Activated CD4-positive, alpha-beta T cell treated with anti-CD3 and anti-CD28 coated beads, Interleukin-2, amount 10 ng/mL, durations not matched to agents 7 days and 5 days (primary cell): ENCODE results near the gene PALB2. TPM values are rescaled to one million over a fixed set of nuclear protein-coding genes. Genes with fewer than 3 reads are reported as not detected.

ENCODE experiments used
- CTCF ChIA-PET: fragments of 350-600 bp; sonication (Branson Sonifier 250); formaldehyde crosslinking; loops from one replicate; lab custom pipeline; 2021; ENCODE audit warnings: antibody characterized with exemption; lab: Charles Lee
- POLR2A ChIA-PET: fragments of 350-600 bp; sonication (Branson Sonifier 250); formaldehyde crosslinking; loops from one replicate; lab custom pipeline; 2021; ENCODE audit warnings: antibody characterized with exemption; lab: Charles Lee
- DNase-seq: peaks from one replicate; pipeline ENCODE4 v3.0.0-alpha.2; 2020
- H3K27ac Mint-ChIP-seq: one replicate; pipeline ENCODE4 v1.8.0; 2021; ENCODE audit warnings: mild to moderate bottlenecking, moderate library complexity, mixed read lengths
- H3K27me3 Mint-ChIP-seq: one replicate; pipeline ENCODE4 v1.8.0; 2021; ENCODE audit warnings: mixed read lengths
- H3K36me3 Mint-ChIP-seq: one replicate; pipeline ENCODE4 v1.8.0; 2021; ENCODE audit warnings: low read depth, mixed read lengths
- H3K4me1 Mint-ChIP-seq: one replicate; pipeline ENCODE4 v1.8.0; 2021; ENCODE audit warnings: mixed read lengths
- H3K4me3 Mint-ChIP-seq: one replicate; pipeline ENCODE4 v1.8.0; 2021; ENCODE audit warnings: mild to moderate bottlenecking, moderate library complexity, mixed read lengths
- H3K9me3 Mint-ChIP-seq: one replicate; pipeline ENCODE4 v1.8.0; 2021; ENCODE audit warnings: mixed read lengths
- total RNA-seq, 2 experiments: library from RNA; stranded (reverse); gene quantifications; one replicate each; pipeline ENCODE4 v1.2.3, GENCODE V29; 2021

Gene PALB2
- total RNA-seq, 2 experiments from 2014 or later: 19.2 to 21.6 TPM

GRCh38 chr16:23571895-23572294 is 69.2 kb downstream of the PALB2 start:
- POLR2A ChIA-PET: no interaction called here
- Mint-ChIP-seq H3K9me3 (no peaks in the 10 kb centered on the region), H3K36me3 (peaks cover 28% of the 10 kb centered on the region), H3K4me3 (no peak overlapping the region), H3K27me3 (no peaks in the 10 kb centered on the region), H3K27ac (no peak overlapping the region), H3K4me1 (no peaks in the 10 kb centered on the region)
- CTCF ChIA-PET: interaction anchor here (1.8 kb wide), 1 partner anchor 14 kb away, joined by 7 read pairs; the partner anchor contains the start of gene UBFD1
- DNase-seq: no peak

GRCh38 chr16:23570992-23571632 is 70.0 kb downstream of the PALB2 start:
- DNase-seq: no peak
- CTCF ChIA-PET: interaction anchor here (1.8 kb wide), 1 partner anchor 13 kb away, joined by 7 read pairs; the partner anchor contains the start of gene UBFD1
- Mint-ChIP-seq H3K9me3 (no peaks in the 10 kb centered on the region), H3K36me3 (peaks cover 32% of the 10 kb centered on the region), H3K27me3 (no peaks in the 10 kb centered on the region), H3K4me1 (no peaks in the 10 kb centered on the region), H3K4me3 (no peak overlapping the region), H3K27ac (no peak overlapping the region)
- POLR2A ChIA-PET: no interaction called here

GRCh38 chr16:23567602-23568001 is 73.5 kb downstream of the PALB2 start:
- Mint-ChIP-seq H3K27ac (no peak overlapping the region), H3K27me3 (no peaks in the 10 kb centered on the region), H3K4me1 (no peaks in the 10 kb centered on the region), H3K4me3 (no peak overlapping the region), H3K36me3 (peaks cover 45% of the 10 kb centered on the region), H3K9me3 (no peaks in the 10 kb centered on the region)
- ChIA-PET POLR2A (no interaction called here), CTCF (interaction anchor here (1.9 kb wide), 1 partner anchor 10 kb away, joined by 6 read pairs; the partner anchor contains the start of genes EARS2 and UBFD1)
- no peak for DNase-seq

GRCh38 chr16:23566724-23567123 is 74.4 kb downstream of the PALB2 start:
- Mint-ChIP-seq H3K27me3 (no peaks in the 10 kb centered on the region), H3K9me3 (no peaks in the 10 kb centered on the region), H3K36me3 (peaks cover 49% of the 10 kb centered on the region), H3K4me3 (no peak overlapping the region), H3K4me1 (no peaks in the 10 kb centered on the region), H3K27ac (no peak overlapping the region)
- CTCF ChIA-PET: no interaction called here
- POLR2A ChIA-PET: no interaction called here
- no peak for DNase-seq

- Mint-ChIP-seq H3K36me3 (peaks cover 38% of the 10 kb centered on the region), H3K9me3 (no peaks in the 10 kb centered on the region), H3K4me3 (no peak overlapping the region), H3K4me1 (peaks cover 7% of the 10 kb centered on the region), H3K27me3 (no peaks in the 10 kb centered on the region), H3K27ac (no peak overlapping the region)
- ChIA-PET POLR2A (no interaction called here), CTCF (interaction anchor here (0.6 to 1.0 kb wide), 2 partner anchors 32 to 143 kb away, joined by 3 to 5 read pairs; partner anchors contain the start of gene NDUFAB1)
- DNase-seq: no peak
Measured at GRCh38 chr16:23564575-23565363, 76.3 kb downstream of the PALB2 start.

- POLR2A ChIA-PET: no interaction called here
- DNase-seq: no peak
Measured at GRCh38 chr16:23563186-23563585, 77.9 kb downstream of the PALB2 start.

GRCh38 chr16:23562505-23562904 is 78.6 kb downstream of the PALB2 start:
- ChIA-PET POLR2A (no interaction called here), CTCF (no interaction called here)
- Mint-ChIP-seq H3K36me3 (peaks cover 36% of the 10 kb centered on the region), H3K9me3 (no peaks in the 10 kb centered on the region), H3K27ac (no peak overlapping the region), H3K4me1 (peaks cover 23% of the 10 kb centered on the region), H3K27me3 (no peaks in the 10 kb centered on the region), H3K4me3 (no peak overlapping the region)
- no peak for DNase-seq

More at GRCh38 chr16:23563186-23563585, 77.9 kb downstream of the PALB2 start:
- Mint-ChIP-seq H3K4me3 (no peak overlapping the region), H3K27ac (no peak overlapping the region), H3K4me1 (peaks cover 22% of the 10 kb centered on the region), H3K27me3 (no peaks in the 10 kb centered on the region), H3K36me3 (peaks cover 38% of the 10 kb centered on the region), H3K9me3 (no peaks in the 10 kb centered on the region)
- CTCF ChIA-PET: no interaction called here

GRCh38 chr16:23561586-23561985 is 79.5 kb downstream of the PALB2 start:
- POLR2A ChIA-PET: no interaction called here
- peaks cover 32% of the 10 kb centered on the region for H3K36me3 Mint-ChIP-seq
- no peak overlapping the region for H3K4me3 Mint-ChIP-seq
- CTCF ChIA-PET: interaction anchor here (0.8 kb wide), 1 partner anchor 133 kb away, joined by 3 read pairs; no protein-coding TSS in a partner anchor
- peaks cover 29% of the 10 kb centered on the region for H3K4me1 Mint-ChIP-seq
- H3K27ac Mint-ChIP-seq: peak overlapping the region; percentile 25
- DNase-seq: no peak
- H3K27me3 Mint-ChIP-seq: no peaks in the 10 kb centered on the region
- H3K9me3 Mint-ChIP-seq: no peaks in the 10 kb centered on the region

GRCh38 chr16:23557779-23558702 is 83.1 kb downstream of the PALB2 start:
- CTCF ChIA-PET: interaction anchor here (0.7 to 1.9 kb wide), 12 partner anchors 11 to 983 kb away, joined by 3 to 13 read pairs (median 4); no protein-coding TSS in a partner anchor
- H3K36me3 Mint-ChIP-seq: peaks cover 21% of the 10 kb centered on the region
- H3K27ac Mint-ChIP-seq: peak overlapping the region; percentile 95
- POLR2A ChIA-PET: interaction anchor here (0.7 kb wide), 1 partner anchor 113 kb away, joined by 4 read pairs; no protein-coding TSS in a partner anchor
- peaks cover 43% of the 10 kb centered on the region for H3K4me1 Mint-ChIP-seq
- H3K4me3 Mint-ChIP-seq: peak overlapping the region; percentile 95
- no peaks in the 10 kb centered on the region for H3K27me3 Mint-ChIP-seq
- peak; percentile 17 for DNase-seq
- no peaks in the 10 kb centered on the region for H3K9me3 Mint-ChIP-seq

GRCh38 chr16:23556881-23557778 is 84.0 kb downstream of the PALB2 start, which contains the start of the genes EARS2 and UBFD1:
Gene EARS2 (minus strand): TSS chr16:23557350. CDS start chr16:23557343, 7 bp downstream.
Gene UBFD1 (plus strand): TSS chr16:23557727. CDS start chr16:23557743, 16 bp downstream.
- Mint-ChIP-seq H3K4me3 (peak within 1 kb of the TSS; percentile 95), H3K9me3 (no peaks in the 10 kb centered on the region), H3K4me1 (peaks cover 43% of the 10 kb centered on the region), H3K27me3 (no peaks in the 10 kb centered on the region), H3K27ac (peak within 1 kb of the TSS; percentile 95), H3K36me3 (peaks cover 13% of the 10 kb centered on the region)
- ChIA-PET POLR2A (no interaction called here), CTCF (interaction anchor here (0.8 to 1.9 kb wide), 11 partner anchors 11 to 984 kb away, joined by 3 to 13 read pairs (median 4); no protein-coding TSS in a partner anchor)
- peak; percentile 95 for DNase-seq

GRCh38 chr16:23554536-23554935 is 86.6 kb downstream of the PALB2 start:
- Mint-ChIP-seq H3K4me1 (peaks cover 34% of the 10 kb centered on the region), H3K9me3 (no peaks in the 10 kb centered on the region), H3K27ac (peak overlapping the region; percentile 60), H3K36me3 (peaks cover 23% of the 10 kb centered on the region), H3K27me3 (no peaks in the 10 kb centered on the region), H3K4me3 (no peak overlapping the region)
- ChIA-PET CTCF (interaction anchor here (0.7 to 1.3 kb wide), 3 partner anchors 9 to 20 kb away, joined by 3 to 4 read pairs (median 3); no protein-coding TSS in a partner anchor), POLR2A (no interaction called here)
- DNase-seq: no peak
